GM19467 (cell line): ENCODE results near the gene CLIC1.

Experiments used
- ATAC-seq: cut with Tn5 transposase; IDR thresholded peaks from one replicate; pipeline ENCODE4 v1.9.1; 2021; ENCODE audit warnings: mild to moderate bottlenecking, moderate library complexity; ENCODE audit not compliant: unreplicated experiment

CLIC1 gene

DNA sequence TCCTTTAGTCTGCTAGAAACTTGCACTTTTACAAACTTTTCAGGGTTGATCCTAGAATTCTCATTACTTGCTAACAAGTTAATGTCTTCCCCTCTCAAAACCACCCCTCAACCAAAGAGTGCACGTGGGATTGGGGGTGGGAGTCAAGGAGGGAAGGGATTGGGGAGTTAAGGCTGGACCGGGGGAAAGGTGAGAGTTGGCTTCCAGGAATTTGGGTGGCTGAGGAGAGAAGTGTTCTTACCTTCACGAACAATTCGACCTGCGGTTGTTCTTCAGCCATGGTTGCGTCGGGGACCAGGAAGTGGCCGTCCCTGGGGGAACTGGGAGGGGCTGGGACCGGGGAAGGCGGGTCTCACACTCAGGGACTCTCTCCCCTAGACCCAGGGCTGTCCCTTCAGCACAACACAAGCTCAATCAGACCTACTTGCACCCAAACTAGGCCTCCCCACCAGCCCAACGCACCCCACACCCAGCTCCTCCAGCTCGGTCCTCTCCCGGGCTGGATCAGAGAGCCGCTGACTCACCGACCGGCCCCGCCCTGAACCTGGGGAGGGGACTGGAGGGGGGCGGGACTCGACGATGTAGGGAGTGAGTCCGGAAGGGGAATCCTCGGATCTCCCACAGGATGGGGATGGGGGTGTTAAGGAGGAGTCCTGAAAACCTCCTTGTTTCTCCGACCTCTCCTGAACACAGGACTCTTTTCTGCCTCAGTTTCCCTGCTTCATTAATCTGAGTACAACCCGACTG, at the start of gene CLIC1:
Gene CLIC1, minus strand, starts transcription at position 510 of the 747 bp plus-strand sequence. Its CDS starts 230 bp downstream, at position 280.
- no peak for ATAC-seq

DNA sequence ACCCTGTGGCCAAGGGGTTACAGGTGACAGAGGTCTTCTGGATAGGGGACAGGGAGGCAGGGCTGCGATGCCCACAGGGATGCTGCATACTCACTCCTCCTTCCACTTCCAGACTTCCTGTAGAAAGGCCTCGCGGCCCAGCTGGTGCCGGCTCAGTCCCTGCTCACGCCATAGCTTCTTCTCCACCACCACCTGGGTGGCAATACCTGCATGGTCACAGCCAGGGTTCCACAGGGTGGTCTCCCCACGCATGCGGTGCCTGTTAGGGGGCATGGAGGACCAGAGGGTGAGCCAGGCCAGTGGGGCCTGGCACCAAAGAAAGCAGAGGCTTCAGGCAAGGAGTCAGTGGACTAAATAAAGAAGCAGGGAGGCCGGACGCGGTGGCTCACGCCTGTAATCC, 49.1 kb upstream of the CLIC1 start:
- no peak for ATAC-seq

DNA sequence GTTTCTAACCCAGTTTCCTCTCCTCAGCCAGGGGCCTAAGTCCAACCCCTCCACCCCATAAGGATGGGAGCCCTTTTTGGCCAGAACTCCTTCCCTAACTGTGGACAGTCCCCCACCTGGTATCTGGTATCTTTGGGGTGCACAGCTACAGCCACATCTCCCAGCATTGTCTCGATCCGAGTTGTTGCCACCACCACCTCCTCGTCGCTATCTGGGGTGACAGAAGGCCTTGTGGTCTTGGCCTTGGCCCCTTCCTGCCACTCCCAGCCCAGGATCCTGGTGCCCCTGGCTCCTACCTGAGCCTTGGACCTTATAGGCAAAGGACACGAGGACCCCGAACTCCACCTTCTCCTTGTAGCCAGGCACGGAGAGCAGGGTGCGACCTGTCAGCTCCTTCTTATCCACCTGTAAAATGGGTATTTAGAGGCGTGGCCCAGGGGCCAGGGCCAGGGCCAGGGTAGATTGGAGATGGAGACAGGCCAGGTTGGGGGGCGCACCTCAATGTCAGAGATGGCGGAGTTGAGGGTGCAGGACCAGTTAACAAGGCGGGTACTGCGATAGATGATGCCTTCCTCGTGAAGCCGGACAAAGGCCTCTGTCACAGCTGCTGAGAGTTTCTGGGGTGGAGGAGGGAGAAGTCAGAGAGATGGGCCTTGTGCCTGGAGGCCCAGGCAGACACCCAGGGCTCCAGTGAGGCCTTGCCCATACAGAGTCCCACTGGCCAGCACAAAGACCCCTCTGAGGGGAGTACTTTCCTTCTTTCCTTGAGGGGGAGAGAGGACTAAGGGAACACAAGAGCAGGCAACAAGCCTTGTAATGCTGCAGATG, 48.0 kb upstream of the CLIC1 start:
- no peak for ATAC-seq

DNA sequence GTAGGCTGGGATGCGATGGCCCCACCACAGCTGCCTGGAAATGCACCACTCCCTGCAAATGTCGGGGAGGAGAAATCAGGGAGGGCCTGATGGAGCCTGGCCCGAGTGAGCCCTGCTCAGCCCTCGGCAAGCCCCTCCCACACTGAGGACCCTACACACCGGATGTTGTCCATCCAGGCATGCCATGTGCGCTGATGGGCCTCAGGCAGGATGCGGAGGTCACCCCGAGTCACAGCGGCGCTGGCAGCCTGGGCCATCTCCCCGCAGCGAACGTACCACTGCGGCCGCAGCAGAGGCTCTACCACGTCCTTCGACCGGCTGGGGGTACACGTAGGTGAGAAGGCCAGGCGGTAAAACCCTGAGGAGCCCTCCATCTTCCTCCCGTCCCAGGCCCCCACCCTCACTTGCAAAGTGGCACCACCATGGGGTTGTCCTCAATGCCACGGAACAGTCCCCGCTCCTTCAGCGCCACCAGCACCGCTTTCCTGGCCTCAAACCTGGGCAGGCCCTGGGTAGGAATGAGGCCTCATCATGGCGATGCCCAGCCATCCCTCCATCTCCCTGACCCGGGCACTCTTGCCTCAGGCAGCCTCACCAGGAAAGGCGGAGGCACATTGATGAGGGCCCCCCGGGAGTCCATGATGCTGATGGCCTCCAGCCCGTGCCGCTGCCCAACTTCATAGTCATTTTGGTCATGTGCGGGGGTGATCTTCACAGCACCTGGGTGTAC, 46.0 kb upstream of the CLIC1 start:
- no peak for ATAC-seq

DNA sequence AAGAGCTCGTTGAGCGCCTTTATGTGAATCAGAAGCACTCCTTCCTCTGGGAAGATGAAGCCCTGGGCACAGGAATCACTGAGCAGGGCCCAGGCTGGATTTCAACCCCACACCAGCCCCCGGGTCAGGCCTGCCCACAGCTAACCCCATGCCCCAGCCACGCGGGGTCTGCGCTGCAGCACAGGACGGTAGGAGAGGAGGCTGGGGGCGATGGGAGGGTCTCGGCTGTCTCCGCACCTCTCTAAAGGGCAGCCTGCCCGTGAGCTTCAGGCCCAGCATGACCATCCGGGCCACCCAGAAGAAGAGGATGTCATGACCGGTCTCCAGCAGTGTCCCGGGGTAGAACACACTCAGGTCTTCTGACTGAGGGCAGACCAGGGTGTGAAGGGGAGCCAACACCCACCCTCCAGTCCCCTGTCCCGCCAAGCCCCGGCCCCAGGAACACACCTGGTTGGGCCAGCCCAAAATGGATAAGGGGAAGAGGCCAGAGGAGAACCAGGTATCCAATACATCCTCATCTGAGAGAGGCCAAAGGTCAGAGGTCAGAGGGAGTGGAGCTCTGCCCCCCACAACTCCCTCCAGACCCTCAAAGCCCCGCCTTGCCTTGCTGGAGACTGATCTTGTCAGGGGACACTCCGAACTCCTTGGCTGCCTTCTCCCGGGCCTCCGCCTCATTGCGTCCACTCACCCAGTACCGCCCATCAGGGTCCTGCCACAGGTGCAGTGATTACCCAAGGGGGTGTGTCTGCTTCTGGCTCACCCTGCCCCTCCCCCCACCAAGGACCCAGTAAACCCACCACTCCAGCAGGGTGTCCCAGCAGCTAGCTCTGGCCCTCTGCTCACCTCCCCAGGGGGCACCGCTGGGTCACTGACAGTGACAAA, 45.2 kb upstream of the CLIC1 start:
- ATAC-seq = no peak

DNA sequence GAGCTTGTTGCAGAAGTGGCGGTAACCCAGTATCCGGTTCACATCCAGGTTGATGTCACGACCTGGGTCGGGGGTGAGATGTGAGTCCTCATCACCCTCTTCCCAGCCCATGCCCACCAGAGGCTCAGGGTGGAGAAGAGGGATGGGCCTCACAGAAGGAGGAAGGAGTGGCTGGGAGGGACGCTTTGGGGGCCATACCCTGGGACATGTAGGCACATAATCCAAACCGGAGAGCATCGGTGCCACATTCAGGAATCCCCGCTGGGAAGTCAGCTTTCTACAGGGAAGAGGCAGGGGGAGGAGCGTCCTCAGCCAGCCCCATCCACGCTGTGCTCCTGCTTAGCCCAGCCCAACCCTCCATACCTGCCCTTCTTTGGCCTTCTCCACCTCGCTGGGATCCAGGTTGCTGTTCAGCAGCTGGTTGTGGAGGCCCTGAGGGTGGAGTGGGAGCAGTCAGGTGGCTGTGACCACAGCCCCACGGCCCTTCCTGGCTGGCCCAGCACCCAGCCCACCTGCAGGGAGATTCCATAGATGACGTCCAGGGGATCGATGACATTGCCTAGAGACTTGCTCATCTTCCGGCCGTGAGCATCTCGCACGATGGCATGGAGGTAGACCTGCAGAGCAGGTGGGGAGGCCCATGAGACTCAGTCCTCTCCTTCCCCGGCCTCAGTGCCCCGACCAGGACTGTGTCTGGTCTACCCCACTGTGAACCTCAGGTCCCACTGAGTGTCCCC, 44.3 kb upstream of the CLIC1 start:
- ATAC-seq = no peak

DNA sequence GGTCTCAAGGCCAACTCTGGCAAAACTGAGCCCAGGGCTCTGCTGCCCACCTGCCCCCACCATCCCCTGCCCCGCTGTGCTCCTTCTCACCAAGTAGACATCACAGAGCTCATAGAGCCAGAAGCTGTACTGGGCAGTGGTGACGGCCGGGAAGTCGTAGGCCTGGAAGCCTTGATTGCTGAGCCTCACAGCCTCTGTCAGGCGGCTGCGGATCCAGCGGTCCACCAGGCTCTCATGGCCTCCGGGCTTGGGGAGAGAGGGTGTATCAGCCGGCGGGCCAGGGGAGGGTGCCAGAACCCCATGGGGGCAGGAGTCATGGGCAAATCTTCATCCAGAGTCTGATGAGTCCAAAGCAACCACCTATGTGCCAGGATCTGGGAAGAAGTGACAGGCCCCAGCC, 43.6 kb upstream of the CLIC1 start:
- no peak for ATAC-seq

DNA sequence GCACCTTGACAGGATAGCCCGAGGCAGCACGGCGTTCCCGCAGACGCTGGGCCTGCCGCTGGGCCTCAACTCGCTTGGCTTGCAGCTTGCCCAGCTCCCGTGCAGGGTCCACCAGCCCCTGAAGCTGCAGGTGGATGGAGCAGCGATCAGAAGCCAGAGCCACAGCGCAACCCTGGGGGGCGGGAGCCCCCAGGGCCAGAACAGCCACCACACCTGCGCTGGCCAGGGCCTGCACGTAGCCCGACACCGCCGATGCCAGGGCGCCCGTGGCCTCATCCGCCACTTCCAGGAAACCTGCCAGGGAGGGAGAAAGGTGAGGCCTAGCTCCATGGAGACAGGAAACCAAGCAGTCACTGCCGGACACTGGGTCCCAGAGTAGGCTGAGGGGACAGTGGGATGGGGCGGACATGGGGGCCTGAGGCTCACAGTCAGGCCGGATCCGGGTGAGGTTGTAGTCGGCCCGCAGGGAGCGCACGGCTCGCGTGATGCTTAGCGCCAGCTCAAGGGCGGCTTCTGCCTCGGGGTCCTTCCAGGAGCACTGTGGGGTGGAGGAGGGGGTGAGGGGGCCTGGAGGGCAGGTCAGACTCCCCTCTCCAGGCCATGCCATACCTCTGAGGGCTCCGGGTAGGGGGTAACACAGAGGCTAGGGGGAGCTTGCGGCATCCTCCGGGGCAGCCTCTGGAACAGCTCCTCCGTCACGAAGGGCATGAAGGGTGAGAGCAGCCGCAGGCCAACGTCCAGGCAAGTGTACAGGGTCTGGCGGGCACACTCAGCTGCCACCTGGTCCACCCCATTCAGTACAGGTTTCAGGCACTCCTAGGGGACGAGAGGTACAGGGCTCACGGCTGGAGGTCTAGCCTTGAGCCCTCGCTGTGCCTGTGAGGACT, 42.9 kb upstream of the CLIC1 start:
- no peak for ATAC-seq

DNA sequence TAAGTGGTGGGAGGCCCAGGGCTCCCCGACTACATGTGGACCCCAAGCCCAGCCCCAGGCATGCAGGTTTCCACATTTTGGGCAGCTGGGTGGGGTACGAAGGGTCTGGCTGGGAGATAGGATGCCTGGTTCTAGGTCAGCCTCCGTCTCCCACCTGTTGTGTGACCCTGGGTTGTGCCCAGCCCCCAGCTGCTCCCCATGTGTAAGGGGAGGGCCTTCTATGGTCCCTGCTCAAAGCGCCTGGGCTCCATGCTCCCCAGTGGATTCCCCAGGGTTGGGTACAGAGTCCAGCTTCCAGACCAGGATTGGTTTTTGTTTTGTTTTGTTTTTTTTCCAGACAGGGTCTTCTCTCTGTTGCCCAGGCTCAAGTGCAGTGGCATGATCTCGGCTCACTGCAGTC, 41.9 kb upstream of the CLIC1 start:
- no peak for ATAC-seq

DNA sequence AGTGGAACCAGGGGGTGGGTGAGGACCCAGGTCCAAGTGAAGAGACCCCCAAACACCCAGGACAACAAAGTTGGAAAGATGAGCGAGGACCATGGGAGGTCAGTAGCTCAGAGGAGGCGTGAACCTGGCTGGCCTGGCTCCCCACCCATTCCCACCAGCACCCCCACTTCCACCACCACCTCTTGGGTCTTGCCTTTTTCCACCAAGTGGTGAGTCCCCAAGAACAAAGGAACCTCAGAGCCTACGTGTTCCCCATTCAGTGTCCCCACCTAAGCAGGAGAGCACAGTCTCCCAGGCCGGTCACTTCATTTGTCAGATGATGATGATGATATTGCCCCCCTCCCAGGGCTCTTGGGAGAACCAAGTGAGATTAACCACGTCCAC, 41.3 kb upstream of the CLIC1 start:
- no peak for ATAC-seq

DNA sequence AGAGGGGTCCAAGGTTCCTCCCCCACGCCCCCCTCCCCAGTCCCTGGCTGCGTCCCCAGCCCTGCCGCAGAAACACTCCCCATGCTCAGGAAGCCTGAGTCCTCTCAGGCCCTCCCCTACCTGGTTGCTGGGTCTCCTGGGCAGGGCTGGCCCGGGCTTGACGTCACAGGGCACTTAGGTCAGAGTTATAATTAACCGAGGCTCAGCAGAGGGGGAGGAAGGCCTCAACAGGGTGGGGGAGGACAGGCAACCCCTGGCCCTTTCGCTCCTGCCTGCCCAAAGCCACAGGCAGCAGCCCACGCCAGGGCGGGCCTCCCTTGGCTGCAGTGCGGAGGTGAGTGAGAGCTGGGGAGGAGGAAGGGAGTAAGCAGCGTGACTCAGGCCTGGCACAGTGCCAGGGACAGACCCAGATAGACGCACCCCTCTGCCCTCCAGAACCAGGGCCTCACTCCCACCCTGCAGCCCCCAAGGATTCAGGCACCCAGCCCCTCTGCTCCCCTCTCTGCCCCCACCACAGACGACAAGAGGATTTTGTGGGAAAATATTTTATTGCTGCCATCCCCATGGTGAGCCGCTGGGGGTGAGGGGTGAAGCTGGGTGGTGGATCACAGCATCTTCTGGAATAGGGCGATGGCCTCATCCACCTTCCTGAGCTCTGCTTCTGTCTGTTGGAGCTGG, 40.8 kb upstream of the CLIC1 start, which contains the start of gene VWA7:
Gene VWA7, minus strand, starts transcription at position 340 of the 678 bp plus-strand sequence. CDS start 549 bp downstream, outside the sequence.
- ATAC-seq = no peak

DNA sequence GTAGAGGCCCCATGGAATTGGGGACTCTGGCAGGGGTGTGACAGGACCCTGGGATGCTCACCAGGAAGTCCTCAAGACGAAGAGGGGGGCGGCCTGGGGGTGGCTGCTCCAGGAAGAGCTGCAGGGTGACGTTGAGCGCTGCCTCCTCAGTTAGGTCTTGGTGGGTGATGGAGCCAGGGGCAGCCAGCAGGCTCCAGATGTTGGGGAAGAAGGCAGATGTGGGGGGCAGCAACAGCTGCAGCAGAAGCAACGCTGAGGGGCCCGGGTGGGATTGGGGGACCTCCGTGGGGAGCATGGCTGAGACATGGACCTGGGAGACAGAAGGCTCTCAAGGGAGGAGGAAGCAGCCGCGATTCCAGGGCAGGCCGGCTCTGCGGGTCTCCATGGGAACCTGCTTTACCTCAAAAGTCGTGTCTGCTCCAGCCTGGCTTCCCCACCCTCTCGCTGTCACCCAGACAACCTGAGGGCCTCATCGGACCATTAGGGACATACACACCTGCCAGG, 40.2 kb upstream of the CLIC1 start:
- no peak for ATAC-seq

DNA sequence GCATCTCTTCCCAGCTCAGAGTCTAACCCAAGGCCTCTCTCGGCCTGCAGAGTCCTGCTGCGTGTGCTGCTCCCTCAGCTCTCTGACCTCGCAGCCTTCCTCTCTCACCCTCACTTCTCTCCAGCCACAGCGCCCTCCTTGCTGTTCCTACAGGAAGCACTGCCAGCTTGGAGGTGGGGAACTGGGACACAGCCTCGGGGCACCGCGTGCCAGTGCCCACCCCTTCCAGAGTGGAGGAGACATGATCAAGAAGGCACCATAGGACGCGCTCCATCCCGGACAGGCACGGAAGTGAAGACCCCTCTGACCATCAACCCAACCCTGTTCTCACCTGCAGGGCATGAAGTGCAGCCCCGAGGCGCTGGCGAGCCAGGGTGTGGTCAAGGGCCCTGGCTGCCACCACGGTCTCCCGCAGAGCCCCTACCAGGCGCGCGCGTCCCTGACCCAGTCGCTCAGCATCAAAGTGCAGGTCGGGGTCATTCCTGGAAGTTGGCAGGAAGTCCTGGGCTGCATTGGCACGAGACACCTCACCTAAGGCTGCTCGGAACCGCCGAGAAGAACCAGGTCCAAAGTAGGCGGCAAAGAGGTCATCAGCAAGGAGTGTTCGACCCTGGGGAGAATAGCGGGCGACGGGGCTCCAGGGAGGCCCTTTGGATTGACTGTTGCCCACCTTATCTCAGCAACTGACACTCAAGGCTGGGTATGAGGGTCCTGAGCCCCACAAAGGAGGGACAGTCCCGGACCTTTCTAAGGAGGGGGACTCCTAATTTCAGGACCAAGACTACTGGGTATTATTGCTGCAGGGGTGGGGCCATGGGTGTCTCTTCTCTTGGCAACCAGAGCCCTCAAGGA, 39.5 kb upstream of the CLIC1 start:
- no peak for ATAC-seq

DNA sequence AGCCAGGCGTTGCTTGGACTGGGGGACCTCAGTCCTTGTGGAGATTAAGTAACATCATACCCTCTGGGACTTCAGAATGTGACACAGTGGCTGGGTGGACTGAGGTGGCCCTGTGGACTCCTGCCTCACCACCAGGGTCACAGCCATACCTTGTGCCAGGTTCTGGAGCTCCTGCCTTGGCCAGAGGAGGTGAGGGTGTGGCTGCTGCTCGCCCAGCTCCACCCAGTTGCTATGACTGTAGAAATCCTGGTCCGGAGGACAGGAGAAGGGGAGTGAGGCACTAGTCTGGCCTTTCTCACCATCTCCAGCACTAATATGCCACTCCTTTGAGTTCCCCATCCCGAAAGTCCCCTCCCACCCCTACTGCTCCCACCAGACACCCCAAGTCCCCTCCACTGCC, 38.9 kb upstream of the CLIC1 start:
- no peak for ATAC-seq

DNA sequence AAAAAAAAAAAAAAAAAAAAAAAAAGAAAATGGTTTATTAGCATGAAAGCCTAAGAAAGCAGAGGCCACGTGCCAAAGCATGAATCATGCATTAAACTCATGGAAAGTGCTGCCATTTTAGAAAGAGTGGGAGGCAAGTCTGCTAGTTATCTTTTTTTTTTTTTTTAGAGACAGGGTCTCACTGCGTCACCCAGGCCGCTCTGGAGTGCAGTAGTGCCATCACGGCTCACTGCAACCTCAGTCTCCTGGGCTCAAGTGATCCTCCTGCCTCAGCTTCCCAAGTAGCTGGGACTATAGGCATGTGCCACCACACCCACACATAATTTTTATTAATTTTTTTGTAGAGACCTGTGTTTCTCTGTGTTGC, 35.6 kb upstream of the CLIC1 start:
- ATAC-seq = no peak

DNA sequence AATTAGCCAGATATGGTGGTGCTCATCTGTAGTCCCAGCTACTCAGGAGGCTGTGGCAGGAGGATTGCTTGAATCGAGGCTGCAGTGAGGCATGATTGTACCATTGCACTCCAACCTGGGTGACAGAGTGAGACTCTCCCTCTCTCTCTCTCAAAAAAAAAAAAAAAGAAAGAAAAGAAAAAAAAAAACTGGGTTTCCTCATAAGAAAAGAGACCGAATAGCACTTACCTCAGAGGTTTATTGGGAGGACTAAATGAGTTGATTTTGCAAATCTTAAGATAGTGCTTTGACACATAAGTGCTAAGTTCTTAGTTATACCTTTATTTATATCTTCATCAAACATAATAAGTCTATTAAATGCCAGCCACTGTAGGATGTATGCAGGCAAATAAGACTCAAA, 34.5 kb upstream of the CLIC1 start:
- ATAC-seq = no peak

DNA sequence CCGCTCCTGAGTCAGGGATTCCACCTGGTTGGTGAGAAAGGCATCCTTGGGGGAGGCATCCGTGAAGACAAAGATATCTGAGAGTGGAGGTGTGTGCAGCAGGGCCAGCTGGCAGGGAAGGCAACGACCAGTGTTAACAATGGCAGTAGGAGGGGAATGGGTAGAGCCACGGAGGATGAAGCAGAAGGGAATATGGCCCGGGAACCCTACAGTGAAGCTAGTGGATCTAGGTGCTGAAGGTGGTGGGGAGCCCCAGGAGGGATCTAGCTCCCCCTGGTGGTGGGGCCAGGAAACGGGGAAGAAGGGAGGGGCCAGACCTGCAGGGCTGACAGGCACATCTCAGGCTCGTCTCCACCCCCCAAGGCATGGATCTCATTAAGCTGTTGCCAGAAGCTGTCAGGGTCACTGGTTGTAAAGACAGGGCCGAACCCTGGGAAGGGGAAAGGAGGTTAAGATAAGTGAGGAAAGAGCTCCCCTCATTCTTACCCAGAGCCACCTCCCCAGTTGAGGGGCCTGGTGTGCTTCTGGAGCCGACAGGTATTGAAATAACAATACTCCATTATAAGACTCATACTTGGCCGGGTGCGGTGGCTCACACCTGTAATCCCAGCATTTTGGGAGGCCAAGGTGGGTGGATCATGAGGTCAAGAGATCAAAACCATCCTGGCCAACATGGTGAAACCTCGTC, 33.5 kb upstream of the CLIC1 start:
- ATAC-seq = no peak
